Measurements from ENCODE around the gene XPO4. TPM values are rescaled to one million over a fixed set of nuclear protein-coding genes. Genes with fewer than 3 reads are reported as not detected.

The XPO4 gene
- total and polyA plus RNA-seq, 10 of the 15 experiments (the other 5 are each of a cell fraction or from before 2014, with no cell fraction given): 3.6 to 24.9 (median 18.4) TPM

DNA sequence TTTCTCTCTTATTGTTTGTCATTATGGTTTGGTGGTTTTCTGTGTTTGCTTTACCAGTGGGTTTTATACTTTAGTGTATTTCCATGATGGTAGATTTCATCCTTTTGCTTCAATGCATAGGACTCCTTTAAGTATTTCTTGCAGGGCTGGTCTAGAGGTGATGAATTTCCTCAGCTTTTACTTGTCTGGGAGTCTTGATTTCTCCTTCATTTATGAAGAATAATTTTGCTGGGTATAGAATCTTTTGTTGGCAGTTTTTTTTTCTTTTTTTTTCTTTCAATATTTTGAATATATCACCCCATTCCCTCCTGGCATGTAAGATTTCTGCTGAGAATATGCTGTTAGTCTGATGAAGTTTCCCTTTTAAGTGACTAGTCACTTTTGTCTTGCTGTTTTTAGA lies 148.5 kb downstream of the XPO4 start:
- peaks cover 10% of the 10 kb centered on the region for H3K9me3 ChIP-seq (replicated peaks; ENCODE audit: control insufficient read depth, insufficient read depth, low read length)
- in situ Hi-C loops (cut with MboI): no loop called here
- POLR2A ChIA-PET: no interaction called here
- intact Hi-C loops (cut with micrococcal nuclease; ENCODE audit: unreplicated experiment): no loop called here
- no peaks in the 10 kb centered on the region for H3K36me3 ChIP-seq (ENCODE audit: control insufficient read depth in 2 of 2, insufficient read depth in 2 of 2, low read length in 1 of 2)
- no peaks in the 10 kb centered on the region for H3K4me1 ChIP-seq (ENCODE audit: control insufficient read depth, insufficient read depth, low read length)
- CTCF ChIA-PET: interaction anchor here (0.7 kb wide), 1 partner anchor 71 kb away, joined by 3 read pairs; no protein-coding TSS in a partner anchor
- FAIRE-seq (no peak), DNase-seq (ENCODE audit: low read depth, low spot score) (no peak), ATAC-seq (no peak)
- no peaks in the 10 kb centered on the region for H4K20me1 ChIP-seq (ENCODE audit: control insufficient read depth, insufficient read depth)
- H3K9ac ChIP-seq (ENCODE audit: control insufficient read depth, insufficient read depth, low read length): no peak overlapping the region
- H3K27ac ChIP-seq (ENCODE audit: control insufficient read depth, insufficient read depth): no peak overlapping the region
- H3K4me3 ChIP-seq: no peak overlapping the region
- no peak overlapping the region for H3K4me2 ChIP-seq (ENCODE audit: control insufficient read depth, insufficient read depth)
- no TSS peak for BruUV-seq (replicated peaks)
- RAD21 ChIA-PET (ENCODE audit: unreplicated experiment): no interaction called here
- no peaks in the 10 kb centered on the region for H3K79me2 ChIP-seq (ENCODE audit: control insufficient read depth, insufficient read depth, low read length)
- TF ChIP-seq, protein P1, sequence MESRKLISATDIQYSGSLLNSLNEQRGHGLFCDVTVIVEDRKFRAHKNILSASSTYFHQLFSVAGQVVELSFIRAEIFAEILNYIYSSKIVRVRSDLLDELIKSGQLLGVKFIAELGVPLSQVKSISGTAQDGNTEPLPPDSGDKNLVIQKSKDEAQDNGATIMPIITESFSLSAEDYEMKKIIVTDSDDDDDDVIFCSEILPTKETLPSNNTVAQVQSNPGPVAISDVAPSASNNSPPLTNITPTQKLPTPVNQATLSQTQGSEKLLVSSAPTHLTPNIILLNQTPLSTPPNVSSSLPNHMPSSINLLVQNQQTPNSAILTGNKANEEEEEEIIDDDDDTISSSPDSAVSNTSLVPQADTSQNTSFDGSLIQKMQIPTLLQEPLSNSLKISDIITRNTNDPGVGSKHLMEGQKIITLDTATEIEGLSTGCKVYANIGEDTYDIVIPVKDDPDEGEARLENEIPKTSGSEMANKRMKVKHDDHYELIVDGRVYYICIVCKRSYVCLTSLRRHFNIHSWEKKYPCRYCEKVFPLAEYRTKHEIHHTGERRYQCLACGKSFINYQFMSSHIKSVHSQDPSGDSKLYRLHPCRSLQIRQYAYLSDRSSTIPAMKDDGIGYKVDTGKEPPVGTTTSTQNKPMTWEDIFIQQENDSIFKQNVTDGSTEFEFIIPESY (IDR thresholded peaks at IDR 0.05): no peak
- no peak for TF ChIP-seq SMAD1 (IDR thresholded peaks at IDR 0.05; ENCODE audit: low read depth, partially characterized antibody)
- TF ChIP-seq MEF2B (IDR thresholded peaks at IDR 0.05; ENCODE audit: partially characterized antibody, poor library complexity, severe bottlenecking): no peak
- no peak for TF ChIP-seq SUZ12 (IDR thresholded peaks at IDR 0.05; ENCODE audit: unreplicated experiment)
- no peak for TF ChIP-seq SUPT20H (IDR thresholded peaks at IDR 0.05; ENCODE audit: borderline replicate concordance, control insufficient read depth, low read depth, low read length)
- TF ChIP-seq SRF (IDR thresholded peaks at IDR 0.05; ENCODE audit: low read depth in 2 of 2, low read length in 2 of 2): no peak
- TF ChIP-seq EP300 (IDR thresholded peaks at IDR 0.05; ENCODE audit: borderline replicate concordance in 1 of 2, control insufficient read depth in 1 of 2, low read depth in 2 of 2, low read length in 2 of 2): no peak
- no peak for TF ChIP-seq NBN (IDR thresholded peaks at IDR 0.05)
- no peak for TF ChIP-seq RCOR1 (conservative IDR thresholded peaks at IDR 0.05; ENCODE audit: low read depth, low read length)
- TF ChIP-seq SIN3A (IDR thresholded peaks at IDR 0.05; ENCODE audit: low read depth, low read length): no peak
- no peak for TF ChIP-seq BACH1 (IDR thresholded peaks at IDR 0.05; ENCODE audit: borderline replicate concordance)
- SMC1A ChIA-PET (ENCODE audit: uncharacterized antibody, unreplicated experiment): no interaction called here
- H2AFZ ChIP-seq (ENCODE audit: control insufficient read depth, low read depth, low read length): no peak overlapping the region
- no peaks in the 10 kb centered on the region for H3K27me3 ChIP-seq (replicated peaks in 1 of 2; ENCODE audit: control insufficient read depth in 2 of 2, insufficient read depth in 2 of 2, low read length in 1 of 2)

Measured in GM12878 (cell line).